HCT116 (cell line): Measurements from ENCODE around the gene PTBP3. TPM values are rescaled to one million over a fixed set of nuclear protein-coding genes. Genes with fewer than 3 reads are reported as not detected.

Experiments used
- ATAC-seq: fragments of 200-7000 bp; cut with Tn5 transposase; 2 replicates; pipeline ENCODE4 v1.9.1; 2020; ENCODE audit warnings: mild to moderate bottlenecking, moderate library complexity
- BruUV-seq: library from RNA; stranded (reverse); fragments of 400-500 nt; replicated peaks from 2 replicates; lab custom pipeline; 2021; lab: Mats Ljungman, UMichigan
- CTCF ChIA-PET: fragments of 300-600 bp; sonication (Branson Sonifier 250); formaldehyde crosslinking; loops from one replicate; lab custom pipeline; 2021; ENCODE audit warnings: antibody characterized with exemption; lab: Charles Lee
- POLR2A ChIA-PET: fragments of 300-600, 350-600 bp; sonication (Branson Sonifier 250); formaldehyde crosslinking; loops from one replicate; lab custom pipeline; 2021; ENCODE audit warnings: antibody characterized with exemption; lab: Charles Lee
- RAD21 ChIA-PET, 2 experiments: fragments of 300-600 bp; sonication (Branson Sonifier 250); formaldehyde crosslinking; loops; one replicate each; lab custom pipeline; 2023; ENCODE audit warnings: low total read pairs in 2 of 2; ENCODE audit not compliant: uncharacterized antibody in 2 of 2, unreplicated experiment in 2 of 2, low non-redundant PET in 1 of 2; lab: Charles Lee
- DNase-seq: peaks from one replicate; pipeline ENCODE4 v3.0.0-alpha.2; 2010; ENCODE audit warnings: low read depth, low spot score
- H2AFZ ChIP-seq: fragments of 200-600 bp; shearing (Covaris generic), sonication (generic); 2 replicates; pipeline ENCODE4 v1.6.1; 2017; ENCODE audit warnings: low read depth, mixed run types, mixed read lengths, antibody characterized with exemption, low read length; ENCODE audit not compliant: poor library complexity, severe bottlenecking
- H3K27ac ChIP-seq: 2 replicates; pipeline ENCODE4 v1.5.1; 2012; ENCODE audit warnings: low read depth, low read length
- H3K27me3 ChIP-seq: fragments of 200-600 bp; sonication (generic); 2 replicates; pipeline ENCODE4 v1.6.1; 2016; ENCODE audit warnings: mixed run types, low read length, mixed read lengths; ENCODE audit not compliant: insufficient read depth
- H3K36me3 ChIP-seq, 2 experiments: fragments of 200-500 bp in 1 of 2; fragments of 200-600 bp in 1 of 2; sonication (Bioruptor generic) in 1 of 2; sonication (generic) in 1 of 2; 2 replicates each; pipeline versions ENCODE4 v1.5.1 to v1.6.1; 2014 to 2016; ENCODE audit warnings: low read length in 2 of 2, inconsistent platforms in 1 of 2, mixed read lengths in 1 of 2, mixed run types in 1 of 2; ENCODE audit not compliant: insufficient read depth in 2 of 2, control insufficient read depth in 1 of 2
- H3K4me1 ChIP-seq, 2 experiments: fragments of 200-600 bp in 1 of 2; sonication (generic) in 1 of 2; 2 replicates each; pipeline versions ENCODE4 v1.5.1 to v1.6.1; 2012 to 2017; ENCODE audit warnings: low read length in 2 of 2, inconsistent platforms in 1 of 2, mild to moderate bottlenecking in 1 of 2, mixed read lengths in 1 of 2, mixed run types in 1 of 2, moderate library complexity in 1 of 2; ENCODE audit not compliant: insufficient read depth in 2 of 2, control insufficient read depth in 1 of 2
- H3K4me2 ChIP-seq: fragments of 200-600 bp; sonication (generic); 2 replicates; pipeline ENCODE4 v1.6.1; 2017; ENCODE audit warnings: mixed run types, low read length, mixed read lengths
- H3K4me3 ChIP-seq, 2 experiments: fragments of 200-600 bp in 1 of 2; sonication (generic) in 1 of 2; replicated peaks in 1 of 2; 2 replicates each; pipeline ENCODE4 v1.5.1; 2011 to 2016; ENCODE audit warnings: low read length in 2 of 2, control low read depth in 1 of 2, low read depth in 1 of 2, mild to moderate bottlenecking in 1 of 2, mixed read lengths in 1 of 2, mixed run types in 1 of 2
- H3K79me2 ChIP-seq: fragments of 200-600 bp; sonication (generic); 2 replicates; pipeline ENCODE4 v1.6.1; 2017; ENCODE audit warnings: mild to moderate bottlenecking, mixed run types, low read length, moderate library complexity, mixed read lengths; ENCODE audit not compliant: insufficient read depth
- H3K9ac ChIP-seq: fragments of 200-600 bp; sonication (generic); 2 replicates; pipeline ENCODE4 v1.6.1; 2016; ENCODE audit warnings: low read length, mixed read lengths
- H3K9me2 ChIP-seq: fragments of 200-600 bp; sonication (generic), shearing (Covaris generic); 2 replicates; pipeline ENCODE4 v1.6.1; 2017; ENCODE audit warnings: mixed run types, mild to moderate bottlenecking, moderate library complexity; ENCODE audit not compliant: insufficient read depth
- H3K9me3 ChIP-seq, 2 experiments: fragments of 200-500 bp in 1 of 2; fragments of 200-600 bp in 1 of 2; sonication (Bioruptor generic) in 1 of 2; sonication (generic) in 1 of 2; 2 replicates each; pipeline ENCODE4 v1.6.1; 2014 to 2017; ENCODE audit warnings: low read length in 2 of 2, mixed read lengths in 2 of 2, inconsistent platforms in 1 of 2, low read depth in 1 of 2, mild to moderate bottlenecking in 1 of 2, mixed run types in 1 of 2, moderate library complexity in 1 of 2; ENCODE audit not compliant: control insufficient read depth in 1 of 2, insufficient read depth in 1 of 2
- H4K20me1 ChIP-seq: fragments of 200-600 bp; sonication (generic), shearing (Covaris generic); 2 replicates; pipeline ENCODE4 v1.6.1; 2017; ENCODE audit warnings: mixed run types, mild to moderate bottlenecking, moderate library complexity; ENCODE audit not compliant: insufficient read depth
- CEBPB ChIP-seq: IDR thresholded peaks from 2 replicates; pipeline ENCODE4 v1.6.1; 2012; ENCODE audit warnings: low read depth
- CTCF ChIP-seq, 3 experiments: fragments of 200-600 bp in 1 of 3; sonication (generic) in 1 of 3; IDR thresholded peaks in 2 of 3; conservative IDR thresholded peaks in 1 of 3; 2 replicates each; pipeline ENCODE4 v1.5.1; 2012 to 2017; ENCODE audit warnings: low read depth in 2 of 3, low read length in 2 of 3, antibody characterized with exemption in 1 of 3, borderline replicate concordance in 1 of 3, control low read depth in 1 of 3, mild to moderate bottlenecking in 1 of 3, mixed read lengths in 1 of 3, mixed run types in 1 of 3, moderate library complexity in 1 of 3; ENCODE audit not compliant: insufficient read depth in 1 of 3
- EGR1 ChIP-seq: IDR thresholded peaks from 2 replicates; pipeline ENCODE4 v1.6.1; 2012; ENCODE audit warnings: low read depth
- EZH2 ChIP-seq: fragments of 200-600 bp; sonication (generic); IDR thresholded peaks from 2 replicates; pipeline ENCODE4 v1.6.1; 2017; ENCODE audit warnings: antibody characterized with exemption, mixed run types
- JUND ChIP-seq: IDR thresholded peaks from 2 replicates; pipeline ENCODE4 v1.6.1; 2012
- MAX ChIP-seq: IDR thresholded peaks from 2 replicates; pipeline ENCODE4 v1.6.1; 2012
- POLR2A ChIP-seq: IDR thresholded peaks from 2 replicates; pipeline ENCODE4 v1.7.0; 2011; ENCODE audit warnings: borderline replicate concordance; ENCODE audit not compliant: insufficient read depth, insufficient read length; ENCODE audit errors: extremely low read depth
- RAD21 ChIP-seq: IDR thresholded peaks from 2 replicates; pipeline ENCODE4 v1.6.1; 2012; ENCODE audit warnings: low read depth, mild to moderate bottlenecking
- SP1 ChIP-seq: IDR thresholded peaks from 2 replicates; pipeline ENCODE4 v1.6.1; 2012; ENCODE audit warnings: low read depth
- SRF ChIP-seq: IDR thresholded peaks from 2 replicates; pipeline ENCODE4 v1.6.1; 2012; ENCODE audit warnings: low read depth
- YY1 ChIP-seq: IDR thresholded peaks from 2 replicates; pipeline ENCODE4 v1.6.1; 2011; ENCODE audit warnings: low read length, low read depth, moderate library complexity, mild to moderate bottlenecking; ENCODE audit not compliant: insufficient replicate concordance; ENCODE audit errors: extremely low read depth
- ZFX ChIP-seq: fragments of 450-650 bp; IDR thresholded peaks from 2 replicates; pipeline ENCODE4 v1.6.1; 2017
- ZNF274 ChIP-seq: fragments of 200-500 bp; sonication (Bioruptor generic); IDR thresholded peaks from 2 replicates; pipeline ENCODE4 v1.6.1; 2014; ENCODE audit warnings: mild to moderate bottlenecking, low read depth, low read length, inconsistent platforms
- intact Hi-C: fragments of 100-400 bp; cut with micrococcal nuclease; formaldehyde crosslinking; loops from 2 replicates; pipeline ENCODE4 v1.10.0; 2022
- total RNA-seq: library from RNA; stranded (reverse); gene quantifications from one replicate; pipeline ENCODE4 v1.2.1, GENCODE V29; 2021; ENCODE audit not compliant: unreplicated experiment
- TF ChIP-seq, protein P1 (sequence below): IDR thresholded peaks from 2 replicates; pipeline ENCODE4 v1.6.1; 2012; ENCODE audit warnings: low read depth

The PTBP3 gene
- total RNA-seq, 1 experiment from 2014 or later, result 102 TPM

DNA sequence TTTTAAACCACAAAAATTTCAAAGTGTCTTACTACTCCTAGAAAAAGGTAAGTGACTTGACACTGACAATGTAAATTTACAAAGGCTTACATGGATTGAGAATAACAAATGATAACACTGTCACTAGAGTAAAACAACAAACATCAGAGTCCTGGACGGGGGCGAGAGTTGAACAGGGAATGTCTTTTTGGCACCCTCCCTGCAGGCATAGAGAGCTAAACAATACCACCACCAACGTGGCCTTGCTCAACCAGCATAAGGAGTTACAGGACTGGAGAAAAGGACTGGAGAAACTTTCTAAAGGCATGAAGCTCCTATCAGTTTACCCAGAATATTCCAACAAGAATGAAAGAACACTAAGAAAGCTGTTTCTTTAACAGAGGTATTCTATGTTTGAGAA, 55.3 kb downstream of the PTBP3 start:
- Histone ChIP-seq H3K9ac (no peak overlapping the region), H2AFZ (no peak overlapping the region), H3K27me3 (no peaks in the 10 kb centered on the region), H3K9me2 (no peaks in the 10 kb centered on the region), H3K79me2 (peaks cover 60% of the 10 kb centered on the region), H3K36me3 (no peaks in the 10 kb centered on the region), H3K4me3 (no peak overlapping the region), H3K4me2 (no peak overlapping the region), H3K4me1 (no peaks in the 10 kb centered on the region), H4K20me1 (no peaks in the 10 kb centered on the region), H3K27ac (no peak overlapping the region), H3K9me3 (no peaks in the 10 kb centered on the region)
- ATAC-seq, result no peak
- intact Hi-C loops, result no loop called here
- TF ChIP-seq MAX (no peak), CEBPB (no peak), SP1 (no peak), RAD21 (no peak), EGR1 (no peak), ZFX (no peak), ZNF274 (no peak), JUND (no peak), SRF (no peak), YY1 (no peak), EZH2 (no peak), POLR2A (no peak), CTCF (IDR thresholded peaks at IDR 0.05 in 2 of 3, conservative IDR thresholded peaks at IDR 0.05 in 1 of 3; ENCODE audit: borderline replicate concordance in 1 of 3, insufficient read depth in 1 of 3, low read depth in 2 of 3, low read length in 2 of 3) (no peak)
- TF ChIP-seq, protein P1, sequence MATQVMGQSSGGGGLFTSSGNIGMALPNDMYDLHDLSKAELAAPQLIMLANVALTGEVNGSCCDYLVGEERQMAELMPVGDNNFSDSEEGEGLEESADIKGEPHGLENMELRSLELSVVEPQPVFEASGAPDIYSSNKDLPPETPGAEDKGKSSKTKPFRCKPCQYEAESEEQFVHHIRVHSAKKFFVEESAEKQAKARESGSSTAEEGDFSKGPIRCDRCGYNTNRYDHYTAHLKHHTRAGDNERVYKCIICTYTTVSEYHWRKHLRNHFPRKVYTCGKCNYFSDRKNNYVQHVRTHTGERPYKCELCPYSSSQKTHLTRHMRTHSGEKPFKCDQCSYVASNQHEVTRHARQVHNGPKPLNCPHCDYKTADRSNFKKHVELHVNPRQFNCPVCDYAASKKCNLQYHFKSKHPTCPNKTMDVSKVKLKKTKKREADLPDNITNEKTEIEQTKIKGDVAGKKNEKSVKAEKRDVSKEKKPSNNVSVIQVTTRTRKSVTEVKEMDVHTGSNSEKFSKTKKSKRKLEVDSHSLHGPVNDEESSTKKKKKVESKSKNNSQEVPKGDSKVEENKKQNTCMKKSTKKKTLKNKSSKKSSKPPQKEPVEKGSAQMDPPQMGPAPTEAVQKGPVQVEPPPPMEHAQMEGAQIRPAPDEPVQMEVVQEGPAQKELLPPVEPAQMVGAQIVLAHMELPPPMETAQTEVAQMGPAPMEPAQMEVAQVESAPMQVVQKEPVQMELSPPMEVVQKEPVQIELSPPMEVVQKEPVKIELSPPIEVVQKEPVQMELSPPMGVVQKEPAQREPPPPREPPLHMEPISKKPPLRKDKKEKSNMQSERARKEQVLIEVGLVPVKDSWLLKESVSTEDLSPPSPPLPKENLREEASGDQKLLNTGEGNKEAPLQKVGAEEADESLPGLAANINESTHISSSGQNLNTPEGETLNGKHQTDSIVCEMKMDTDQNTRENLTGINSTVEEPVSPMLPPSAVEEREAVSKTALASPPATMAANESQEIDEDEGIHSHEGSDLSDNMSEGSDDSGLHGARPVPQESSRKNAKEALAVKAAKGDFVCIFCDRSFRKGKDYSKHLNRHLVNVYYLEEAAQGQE, result no peak
- ChIA-PET RAD21 (no interaction called here), CTCF (no interaction called here), POLR2A (no interaction called here)
- BruUV-seq, result no TSS peak
- no peak for DNase-seq
